HCT116 (cell line): ENCODE data around the gene CDC42EP2. TPM values are rescaled to one million over a fixed set of nuclear protein-coding genes. Genes with fewer than 3 reads are reported as not detected.

ENCODE experiments used
- ATAC-seq: fragments of 200-7000 bp; cut with Tn5 transposase; 2 replicates; pipeline ENCODE4 v1.9.1; 2020; ENCODE audit warnings: mild to moderate bottlenecking, moderate library complexity
- BruUV-seq: library from RNA; stranded (reverse); fragments of 400-500 nt; replicated peaks from 2 replicates; lab custom pipeline; 2021; lab: Mats Ljungman, UMichigan
- CTCF ChIA-PET: fragments of 300-600 bp; sonication (Branson Sonifier 250); formaldehyde crosslinking; loops from one replicate; lab custom pipeline; 2021; ENCODE audit warnings: antibody characterized with exemption; lab: Charles Lee
- POLR2A ChIA-PET: fragments of 300-600, 350-600 bp; sonication (Branson Sonifier 250); formaldehyde crosslinking; loops from one replicate; lab custom pipeline; 2021; ENCODE audit warnings: antibody characterized with exemption; lab: Charles Lee
- RAD21 ChIA-PET, 2 experiments: fragments of 300-600 bp; sonication (Branson Sonifier 250); formaldehyde crosslinking; loops; one replicate each; lab custom pipeline; 2023; ENCODE audit warnings: low total read pairs in 2 of 2; ENCODE audit not compliant: uncharacterized antibody in 2 of 2, unreplicated experiment in 2 of 2, low non-redundant PET in 1 of 2; lab: Charles Lee
- DNase-seq: peaks from one replicate; pipeline ENCODE4 v3.0.0-alpha.2; 2010; ENCODE audit warnings: low read depth, low spot score
- H2AFZ ChIP-seq: fragments of 200-600 bp; shearing (Covaris generic), sonication (generic); 2 replicates; pipeline ENCODE4 v1.6.1; 2017; ENCODE audit warnings: low read depth, mixed run types, mixed read lengths, antibody characterized with exemption, low read length; ENCODE audit not compliant: poor library complexity, severe bottlenecking
- H3K27ac ChIP-seq: 2 replicates; pipeline ENCODE4 v1.5.1; 2012; ENCODE audit warnings: low read depth, low read length
- H3K27me3 ChIP-seq: fragments of 200-600 bp; sonication (generic); 2 replicates; pipeline ENCODE4 v1.6.1; 2016; ENCODE audit warnings: mixed run types, low read length, mixed read lengths; ENCODE audit not compliant: insufficient read depth
- H3K36me3 ChIP-seq, 2 experiments: fragments of 200-500 bp in 1 of 2; fragments of 200-600 bp in 1 of 2; sonication (Bioruptor generic) in 1 of 2; sonication (generic) in 1 of 2; 2 replicates each; pipeline versions ENCODE4 v1.5.1 to v1.6.1; 2014 to 2016; ENCODE audit warnings: low read length in 2 of 2, inconsistent platforms in 1 of 2, mixed read lengths in 1 of 2, mixed run types in 1 of 2; ENCODE audit not compliant: insufficient read depth in 2 of 2, control insufficient read depth in 1 of 2
- H3K4me1 ChIP-seq, 2 experiments: fragments of 200-600 bp in 1 of 2; sonication (generic) in 1 of 2; 2 replicates each; pipeline versions ENCODE4 v1.5.1 to v1.6.1; 2012 to 2017; ENCODE audit warnings: low read length in 2 of 2, inconsistent platforms in 1 of 2, mild to moderate bottlenecking in 1 of 2, mixed read lengths in 1 of 2, mixed run types in 1 of 2, moderate library complexity in 1 of 2; ENCODE audit not compliant: insufficient read depth in 2 of 2, control insufficient read depth in 1 of 2
- H3K4me2 ChIP-seq: fragments of 200-600 bp; sonication (generic); 2 replicates; pipeline ENCODE4 v1.6.1; 2017; ENCODE audit warnings: mixed run types, low read length, mixed read lengths
- H3K4me3 ChIP-seq, 2 experiments: fragments of 200-600 bp in 1 of 2; sonication (generic) in 1 of 2; replicated peaks in 1 of 2; 2 replicates each; pipeline ENCODE4 v1.5.1; 2011 to 2016; ENCODE audit warnings: low read length in 2 of 2, control low read depth in 1 of 2, low read depth in 1 of 2, mild to moderate bottlenecking in 1 of 2, mixed read lengths in 1 of 2, mixed run types in 1 of 2
- H3K79me2 ChIP-seq: fragments of 200-600 bp; sonication (generic); 2 replicates; pipeline ENCODE4 v1.6.1; 2017; ENCODE audit warnings: mild to moderate bottlenecking, mixed run types, low read length, moderate library complexity, mixed read lengths; ENCODE audit not compliant: insufficient read depth
- H3K9ac ChIP-seq: fragments of 200-600 bp; sonication (generic); 2 replicates; pipeline ENCODE4 v1.6.1; 2016; ENCODE audit warnings: low read length, mixed read lengths
- H3K9me2 ChIP-seq: fragments of 200-600 bp; sonication (generic), shearing (Covaris generic); 2 replicates; pipeline ENCODE4 v1.6.1; 2017; ENCODE audit warnings: mixed run types, mild to moderate bottlenecking, moderate library complexity; ENCODE audit not compliant: insufficient read depth
- H3K9me3 ChIP-seq, 2 experiments: fragments of 200-500 bp in 1 of 2; fragments of 200-600 bp in 1 of 2; sonication (Bioruptor generic) in 1 of 2; sonication (generic) in 1 of 2; 2 replicates each; pipeline ENCODE4 v1.6.1; 2014 to 2017; ENCODE audit warnings: low read length in 2 of 2, mixed read lengths in 2 of 2, inconsistent platforms in 1 of 2, low read depth in 1 of 2, mild to moderate bottlenecking in 1 of 2, mixed run types in 1 of 2, moderate library complexity in 1 of 2; ENCODE audit not compliant: control insufficient read depth in 1 of 2, insufficient read depth in 1 of 2
- H4K20me1 ChIP-seq: fragments of 200-600 bp; sonication (generic), shearing (Covaris generic); 2 replicates; pipeline ENCODE4 v1.6.1; 2017; ENCODE audit warnings: mixed run types, mild to moderate bottlenecking, moderate library complexity; ENCODE audit not compliant: insufficient read depth
- CBX3 ChIP-seq: IDR thresholded peaks from 2 replicates; pipeline ENCODE4 v1.6.1; 2012; ENCODE audit warnings: low read depth
- CTCF ChIP-seq, 3 experiments: fragments of 200-600 bp in 1 of 3; sonication (generic) in 1 of 3; IDR thresholded peaks in 2 of 3; conservative IDR thresholded peaks in 1 of 3; 2 replicates each; pipeline ENCODE4 v1.5.1; 2012 to 2017; ENCODE audit warnings: low read depth in 2 of 3, low read length in 2 of 3, antibody characterized with exemption in 1 of 3, borderline replicate concordance in 1 of 3, control low read depth in 1 of 3, mild to moderate bottlenecking in 1 of 3, mixed read lengths in 1 of 3, mixed run types in 1 of 3, moderate library complexity in 1 of 3; ENCODE audit not compliant: insufficient read depth in 1 of 3
- EGR1 ChIP-seq: IDR thresholded peaks from 2 replicates; pipeline ENCODE4 v1.6.1; 2012; ENCODE audit warnings: low read depth
- EZH2 ChIP-seq: fragments of 200-600 bp; sonication (generic); IDR thresholded peaks from 2 replicates; pipeline ENCODE4 v1.6.1; 2017; ENCODE audit warnings: antibody characterized with exemption, mixed run types
- EZH2phosphoT487 ChIP-seq: fragments of 200-600 bp; IDR thresholded peaks from 2 replicates; pipeline ENCODE4 v1.6.1; 2018; ENCODE audit warnings: antibody characterized with exemption, borderline replicate concordance
- FOSL1 ChIP-seq: IDR thresholded peaks from 2 replicates; pipeline ENCODE4 v1.6.1; 2012; ENCODE audit warnings: low read depth
- JUND ChIP-seq: IDR thresholded peaks from 2 replicates; pipeline ENCODE4 v1.6.1; 2012
- POLR2A ChIP-seq: IDR thresholded peaks from 2 replicates; pipeline ENCODE4 v1.7.0; 2011; ENCODE audit warnings: borderline replicate concordance; ENCODE audit not compliant: insufficient read depth, insufficient read length; ENCODE audit errors: extremely low read depth
- RAD21 ChIP-seq: IDR thresholded peaks from 2 replicates; pipeline ENCODE4 v1.6.1; 2012; ENCODE audit warnings: low read depth, mild to moderate bottlenecking
- REST ChIP-seq: IDR thresholded peaks from 2 replicates; pipeline ENCODE4 v1.6.1; 2012; ENCODE audit warnings: low read depth
- SIN3A ChIP-seq: IDR thresholded peaks from 2 replicates; pipeline ENCODE4 v1.6.1; 2012; ENCODE audit warnings: low read depth
- SP1 ChIP-seq: IDR thresholded peaks from 2 replicates; pipeline ENCODE4 v1.6.1; 2012; ENCODE audit warnings: low read depth
- SRF ChIP-seq: IDR thresholded peaks from 2 replicates; pipeline ENCODE4 v1.6.1; 2012; ENCODE audit warnings: low read depth
- TCF7L2 ChIP-seq: IDR thresholded peaks from 2 replicates; pipeline ENCODE4 v1.7.0; 2011; ENCODE audit warnings: borderline replicate concordance, inconsistent platforms; ENCODE audit not compliant: insufficient read depth, insufficient read length; ENCODE audit errors: extremely low read depth
- YY1 ChIP-seq: IDR thresholded peaks from 2 replicates; pipeline ENCODE4 v1.6.1; 2011; ENCODE audit warnings: low read length, low read depth, moderate library complexity, mild to moderate bottlenecking; ENCODE audit not compliant: insufficient replicate concordance; ENCODE audit errors: extremely low read depth
- ZFX ChIP-seq: fragments of 450-650 bp; IDR thresholded peaks from 2 replicates; pipeline ENCODE4 v1.6.1; 2017
- ZNF274 ChIP-seq: fragments of 200-500 bp; sonication (Bioruptor generic); IDR thresholded peaks from 2 replicates; pipeline ENCODE4 v1.6.1; 2014; ENCODE audit warnings: mild to moderate bottlenecking, low read depth, low read length, inconsistent platforms
- intact Hi-C: fragments of 100-400 bp; cut with micrococcal nuclease; formaldehyde crosslinking; loops from 2 replicates; pipeline ENCODE4 v1.10.0; 2022
- total RNA-seq: library from RNA; stranded (reverse); gene quantifications from one replicate; pipeline ENCODE4 v1.2.1, GENCODE V29; 2021; ENCODE audit not compliant: unreplicated experiment
- TF ChIP-seq, protein P1 (sequence below): IDR thresholded peaks from 2 replicates; pipeline ENCODE4 v1.6.1; 2011; ENCODE audit warnings: mild to moderate bottlenecking, low read length, moderate library complexity; ENCODE audit not compliant: insufficient replicate concordance; ENCODE audit errors: extremely low read depth
- TF ChIP-seq, protein P2 (sequence below): IDR thresholded peaks from 2 replicates; pipeline ENCODE4 v1.6.1; 2012

Gene CDC42EP2
- total RNA-seq, 1 experiment from 2014 or later = 15.4 TPM

GRCh38 chr11:65279741-65280440, 34.8 kb upstream of the CDC42EP2 start:
- H3K36me3 ChIP-seq = peaks cover 24 to 40% of the 10 kb centered on the region in 2 experiments
- H2AFZ ChIP-seq = no peak overlapping the region
- H3K4me3 ChIP-seq = peak overlapping the region in 1 of 2 experiments; percentile 21; a peak in 2 of 4 replicates
- POLR2A ChIA-PET = interaction anchor here (1.0 to 3.2 kb wide), 7 partner anchors 9 to 143 kb away, joined by 3 to 20 read pairs (median 4); partner anchors contain the start of genes CDC42EP2, DPF2, NEAT1 and SPDYC
- DNase-seq = peak; percentile 96
- peaks cover 32 to 49% of the 10 kb centered on the region in 2 experiments for H3K4me1 ChIP-seq
- peak overlapping the region; percentile 73 for H3K27ac ChIP-seq
- H3K4me2 ChIP-seq = peak overlapping the region; percentile 69
- CTCF ChIA-PET = interaction anchor here (1.0 to 7.1 kb wide), 5 partner anchors 10 to 51 kb away, joined by 3 to 202 read pairs (median 7); partner anchors contain the start of genes CDC42EP2 and DPF2
- intact Hi-C loops = no loop called here
- no TSS peak for BruUV-seq
- RAD21 ChIA-PET = interaction anchor here in 1 of 2 experiments (0.5 kb wide), 1 partner anchor 57 kb away, joined by 3 read pairs; no protein-coding TSS in a partner anchor
- peak overlapping the region; percentile 55 for H3K9ac ChIP-seq
- peaks cover 7% of the 10 kb centered on the region; the same call in 1 of the 2 replicates for H3K79me2 ChIP-seq
- H3K9me3 ChIP-seq = no peaks in the 10 kb centered on the region
- no peaks in the 10 kb centered on the region for H3K27me3 ChIP-seq
- H4K20me1 ChIP-seq = no peaks in the 10 kb centered on the region
- peak; percentile 88 for ATAC-seq
- no peaks in the 10 kb centered on the region for H3K9me2 ChIP-seq
- TF ChIP-seq POLR2A (no peak), SRF (peak; percentile 69), SP1 (peak; percentile 89), EGR1 (no peak), ZFX (no peak), CBX3 (peak; percentile 47), EZH2 (no peak), REST (no peak), RAD21 (no peak; the same call in 1 of the 2 replicates), SIN3A (no peak; the same call in 1 of the 2 replicates), EZH2phosphoT487 (no peak), FOSL1 (peak; percentile 95), ZNF274 (no peak), CTCF (IDR thresholded peaks at IDR 0.05 in 2 of 3, conservative IDR thresholded peaks at IDR 0.05 in 1 of 3; ENCODE audit: borderline replicate concordance in 1 of 3, insufficient read depth in 1 of 3, low read depth in 2 of 3, low read length in 2 of 3) (no peak), YY1 (no peak), JUND (peak; percentile 92), TCF7L2 (peak; percentile 91)
- TF ChIP-seq, protein P1, sequence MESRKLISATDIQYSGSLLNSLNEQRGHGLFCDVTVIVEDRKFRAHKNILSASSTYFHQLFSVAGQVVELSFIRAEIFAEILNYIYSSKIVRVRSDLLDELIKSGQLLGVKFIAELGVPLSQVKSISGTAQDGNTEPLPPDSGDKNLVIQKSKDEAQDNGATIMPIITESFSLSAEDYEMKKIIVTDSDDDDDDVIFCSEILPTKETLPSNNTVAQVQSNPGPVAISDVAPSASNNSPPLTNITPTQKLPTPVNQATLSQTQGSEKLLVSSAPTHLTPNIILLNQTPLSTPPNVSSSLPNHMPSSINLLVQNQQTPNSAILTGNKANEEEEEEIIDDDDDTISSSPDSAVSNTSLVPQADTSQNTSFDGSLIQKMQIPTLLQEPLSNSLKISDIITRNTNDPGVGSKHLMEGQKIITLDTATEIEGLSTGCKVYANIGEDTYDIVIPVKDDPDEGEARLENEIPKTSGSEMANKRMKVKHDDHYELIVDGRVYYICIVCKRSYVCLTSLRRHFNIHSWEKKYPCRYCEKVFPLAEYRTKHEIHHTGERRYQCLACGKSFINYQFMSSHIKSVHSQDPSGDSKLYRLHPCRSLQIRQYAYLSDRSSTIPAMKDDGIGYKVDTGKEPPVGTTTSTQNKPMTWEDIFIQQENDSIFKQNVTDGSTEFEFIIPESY = no peak
- TF ChIP-seq, protein P2, sequence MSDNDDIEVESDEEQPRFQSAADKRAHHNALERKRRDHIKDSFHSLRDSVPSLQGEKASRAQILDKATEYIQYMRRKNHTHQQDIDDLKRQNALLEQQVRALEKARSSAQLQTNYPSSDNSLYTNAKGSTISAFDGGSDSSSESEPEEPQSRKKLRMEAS = peak; percentile 51
